Keratinocyte (primary cell): ENCODE measurements around the gene SHE.

ENCODE experiments used
- CTCF ChIP-seq, 3 experiments: IDR thresholded peaks in 1 of 3; conservative IDR thresholded peaks in 1 of 3; optimal IDR thresholded peaks in 1 of 3; 2 replicates in 2 of 3; 3 replicates in 1 of 3; pipeline versions ENCODE3 to v1.5.1; 2011; ENCODE audit warnings: low read length in 3 of 3, mild to moderate bottlenecking in 3 of 3, moderate library complexity in 2 of 3, control low read depth in 1 of 3, inconsistent platforms in 1 of 3; ENCODE audit not compliant: insufficient read depth in 2 of 3; ENCODE audit errors: extremely low read depth in 1 of 3
- EZH2 ChIP-seq: IDR thresholded peaks from one replicate; pipeline ENCODE4 v1.6.1; 2012; ENCODE audit warnings: inconsistent platforms, mild to moderate bottlenecking, low read length, moderate library complexity

- TF ChIP-seq EZH2 (no peak), CTCF (optimal IDR thresholded peaks at IDR 0.05 in 1 of 3, IDR thresholded peaks at IDR 0.05 in 1 of 3, conservative IDR thresholded peaks at IDR 0.05 in 1 of 3; ENCODE audit: extremely low read depth in 1 of 3, insufficient read depth in 2 of 3, low read length in 3 of 3) (no peak)
These were observed 67.7 kb downstream of the SHE start for GRCh38 chr1:154434346-154435085.
